GM12878 (cell line): Measurements from ENCODE around the gene PITRM1. TPM values are rescaled to one million over a fixed set of nuclear protein-coding genes. Genes with fewer than 3 reads are reported as not detected.

Experiments
- ATAC-seq: fragments of 200-7000 bp; cut with Tn5 transposase; 3 replicates; pipeline ENCODE4 v1.9.1; 2020; ENCODE audit warnings: mild to moderate bottlenecking, moderate library complexity
- BruUV-seq: library from RNA; stranded (reverse); fragments of 400-500 nt; replicated peaks from 2 replicates; lab custom pipeline; 2021; lab: Mats Ljungman, UMichigan
- CTCF ChIA-PET: fragments of 300-600 bp; sonication (Branson Sonifier 250); formaldehyde crosslinking; extraction: SDS; loops from one replicate; lab custom pipeline; 2021; ENCODE audit warnings: inconsistent platforms; lab: Yijun Ruan, JAX
- POLR2A ChIA-PET: fragments of 350-600 bp; formaldehyde crosslinking; extraction: SDS; loops from one replicate; lab custom pipeline; 2021; ENCODE audit warnings: inconsistent platforms; lab: Charles Lee
- RAD21 ChIA-PET: fragments of 300-600 bp; sonication (Branson Sonifier 250); formaldehyde crosslinking; loops from one replicate; lab custom pipeline; 2023; ENCODE audit warnings: antibody characterized with exemption; ENCODE audit not compliant: unreplicated experiment; lab: Charles Lee
- SMC1A ChIA-PET: fragments of 300-600 bp; sonication (Branson Sonifier 250); formaldehyde crosslinking; loops from one replicate; lab custom pipeline; 2023; ENCODE audit not compliant: unreplicated experiment, uncharacterized antibody; lab: Charles Lee
- DNase-seq: peaks from one replicate; pipeline ENCODE4 v3.0.0-alpha.2; 2011; ENCODE audit warnings: low read depth, low spot score
- FAIRE-seq: peaks from 3 replicates; lab custom pipeline; 2011; peaks lifted over from hg19 to GRCh38; lab: Jason Lieb, UNC
- H2AFZ ChIP-seq: 2 replicates; pipeline ENCODE4 v1.6.0; 2011; ENCODE audit warnings: low read depth, low read length, control low read depth; ENCODE audit not compliant: control insufficient read depth
- H3K27ac ChIP-seq: 2 replicates; pipeline ENCODE4 v1.5.1; 2011; ENCODE audit warnings: control low read depth; ENCODE audit not compliant: control insufficient read depth, insufficient read depth
- H3K27me3 ChIP-seq, 2 experiments: replicated peaks in 1 of 2; 2 replicates each; pipeline versions ENCODE4 v1.6.0 to v1.6.1; 2011; ENCODE audit warnings: low read length in 1 of 2; ENCODE audit not compliant: control insufficient read depth in 2 of 2, insufficient read depth in 2 of 2
- H3K36me3 ChIP-seq, 2 experiments: 2 replicates each; pipeline ENCODE4 v1.5.1; 2011; ENCODE audit warnings: low read length in 1 of 2; ENCODE audit not compliant: control insufficient read depth in 2 of 2, insufficient read depth in 2 of 2
- H3K4me1 ChIP-seq: 2 replicates; pipeline ENCODE4 v1.6.1; 2011; ENCODE audit warnings: mild to moderate bottlenecking, low read length, moderate library complexity, mixed read lengths; ENCODE audit not compliant: control insufficient read depth, insufficient read depth
- H3K4me2 ChIP-seq: 2 replicates; pipeline ENCODE4 v1.6.0; 2011; ENCODE audit warnings: control low read depth; ENCODE audit not compliant: control insufficient read depth, insufficient read depth
- H3K4me3 ChIP-seq: fragments of 200-600 bp; sonication (generic); 2 replicates; pipeline ENCODE4 v1.5.1; 2016
- H3K79me2 ChIP-seq: 2 replicates; pipeline ENCODE4 v1.6.0; 2011; ENCODE audit warnings: low read length; ENCODE audit not compliant: control insufficient read depth, insufficient read depth
- H3K9ac ChIP-seq: 2 replicates; pipeline ENCODE4 v1.8.0; 2011; ENCODE audit warnings: low read length, control low read depth, mixed read lengths; ENCODE audit not compliant: control insufficient read depth, insufficient read depth
- H3K9me3 ChIP-seq: replicated peaks from 3 replicates; pipeline ENCODE4 v1.5.1; 2011; ENCODE audit warnings: mild to moderate bottlenecking, low read length; ENCODE audit not compliant: control insufficient read depth, insufficient read depth
- H4K20me1 ChIP-seq: 2 replicates; pipeline ENCODE4 v1.6.0; 2011; ENCODE audit not compliant: control insufficient read depth, insufficient read depth
- KAT2A ChIP-seq: conservative IDR thresholded peaks from 2 replicates; pipeline ENCODE4 v1.6.1; 2011; ENCODE audit warnings: low read depth, low read length; ENCODE audit not compliant: control insufficient read depth
- YBX1 ChIP-seq: fragments of 450-650 bp; IDR thresholded peaks from 2 replicates; pipeline ENCODE4 v1.6.1; 2016; ENCODE audit warnings: antibody characterized with exemption
- WGBS: methylation state at CpG from one replicate; pipeline ENCODE4 v1.1.6; 2016; ENCODE audit warnings: low lambda C conversion rate; ENCODE audit not compliant: insufficient replicate concordance, insufficient coverage; ENCODE audit errors: missing lambda C conversion rate; 5-methylcytosine and 5-hydroxymethylcytosine counted together
- in situ Hi-C: fragments of 300-500 bp; cut with MboI; formaldehyde crosslinking; loops from 9 replicates; pipeline ENCODE4 v1.14.3; 2018; ENCODE audit warnings: mixed read lengths
- intact Hi-C: fragments of 100-400 bp; cut with micrococcal nuclease; formaldehyde crosslinking; loops from one replicate; pipeline ENCODE4 v1.14.2; 2022; ENCODE audit not compliant: unreplicated experiment
- polyA plus RNA-seq, 11 experiments: library from polyadenylated mRNA; depleted of rRNA in 4 of 11; unstranded in 6 of 11; stranded (reverse) in 5 of 11; fragments of >200 nt; fragmentation: Nextera tagmentation in 4 of 11; fragmentation: Illumina TruSeq in 1 of 11; extraction: Ambion mirVana in 4 of 11; extraction: Trizol in 1 of 11; gene quantifications; 1 replicate in 1 of 11; 2 replicates in 10 of 11; pipeline versions ENCODE4 v1.2.1 to v1.2.3, GENCODE V29; 2011 to 2016; ENCODE audit warnings: inconsistent platforms in 2 of 11, missing spikeins in 2 of 11, low read depth in 1 of 11
- total RNA-seq, 4 experiments: library from RNA; depleted of rRNA in 3 of 4; stranded (reverse); fragments of >200 nt in 3 of 4; fragmentation: Illumina TruSeq in 1 of 4; extraction: Trizol in 1 of 4; gene quantifications; 2 replicates each; pipeline versions ENCODE4 v1.2.1 to v1.2.3, GENCODE V29; 2013 to 2021
- TF ChIP-seq, protein P1 (sequence below): fragments of 450-650 bp; IDR thresholded peaks from 2 replicates; pipeline ENCODE4 v1.6.1; 2018; ENCODE audit warnings: borderline replicate concordance, mild to moderate bottlenecking; ENCODE audit not compliant: partially characterized antibody
- TF ChIP-seq, protein P2 (sequence below): fragments of 450-650 bp; conservative IDR thresholded peaks from 2 replicates; pipeline ENCODE4 v1.6.1; 2017; ENCODE audit warnings: mild to moderate bottlenecking, moderate library complexity

The PITRM1 gene
- total and polyA plus RNA-seq, 10 of the 15 experiments (the other 5 are each of a cell fraction or from before 2014, with no cell fraction given), result 15.5 to 53.0 (median 45.0) TPM

DNA sequence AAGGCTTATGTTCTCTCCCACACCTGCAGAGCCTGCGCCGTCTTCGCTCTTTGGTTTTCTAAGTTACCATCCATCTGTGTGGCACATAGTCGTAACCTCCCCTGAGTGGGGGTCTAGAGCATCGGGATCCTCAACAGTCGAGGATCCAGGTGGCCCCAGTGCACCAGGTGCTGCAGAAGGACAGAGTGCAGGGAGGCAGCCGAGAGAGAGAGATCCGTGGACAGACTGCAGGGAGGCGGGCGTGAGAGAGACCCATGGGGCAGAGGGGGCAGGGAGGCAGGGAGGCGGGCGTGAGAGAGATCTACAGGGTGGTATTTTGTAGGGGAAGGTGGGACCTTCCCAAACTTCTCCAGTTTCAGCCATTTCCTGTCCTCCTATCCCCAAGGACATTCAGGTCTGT is 62.9 kb downstream of the PITRM1 start (continued):
- TF ChIP-seq, protein P1, sequence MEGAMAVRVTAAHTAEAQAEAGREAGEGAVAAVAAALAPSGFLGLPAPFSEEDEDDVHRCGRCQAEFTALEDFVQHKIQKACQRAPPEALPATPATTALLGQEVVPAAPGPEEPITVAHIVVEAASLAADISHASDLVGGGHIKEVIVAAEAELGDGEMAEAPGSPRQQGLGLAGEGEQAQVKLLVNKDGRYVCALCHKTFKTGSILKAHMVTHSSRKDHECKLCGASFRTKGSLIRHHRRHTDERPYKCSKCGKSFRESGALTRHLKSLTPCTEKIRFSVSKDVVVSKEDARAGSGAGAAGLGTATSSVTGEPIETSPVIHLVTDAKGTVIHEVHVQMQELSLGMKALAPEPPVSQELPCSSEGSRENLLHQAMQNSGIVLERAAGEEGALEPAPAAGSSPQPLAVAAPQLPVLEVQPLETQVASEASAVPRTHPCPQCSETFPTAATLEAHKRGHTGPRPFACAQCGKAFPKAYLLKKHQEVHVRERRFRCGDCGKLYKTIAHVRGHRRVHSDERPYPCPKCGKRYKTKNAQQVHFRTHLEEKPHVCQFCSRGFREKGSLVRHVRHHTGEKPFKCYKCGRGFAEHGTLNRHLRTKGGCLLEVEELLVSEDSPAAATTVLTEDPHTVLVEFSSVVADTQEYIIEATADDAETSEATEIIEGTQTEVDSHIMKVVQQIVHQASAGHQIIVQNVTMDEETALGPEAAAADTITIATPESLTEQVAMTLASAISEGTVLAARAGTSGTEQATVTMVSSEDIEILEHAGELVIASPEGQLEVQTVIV, result no peak
- TF ChIP-seq, all 136 proteins: peak for 0

DNA sequence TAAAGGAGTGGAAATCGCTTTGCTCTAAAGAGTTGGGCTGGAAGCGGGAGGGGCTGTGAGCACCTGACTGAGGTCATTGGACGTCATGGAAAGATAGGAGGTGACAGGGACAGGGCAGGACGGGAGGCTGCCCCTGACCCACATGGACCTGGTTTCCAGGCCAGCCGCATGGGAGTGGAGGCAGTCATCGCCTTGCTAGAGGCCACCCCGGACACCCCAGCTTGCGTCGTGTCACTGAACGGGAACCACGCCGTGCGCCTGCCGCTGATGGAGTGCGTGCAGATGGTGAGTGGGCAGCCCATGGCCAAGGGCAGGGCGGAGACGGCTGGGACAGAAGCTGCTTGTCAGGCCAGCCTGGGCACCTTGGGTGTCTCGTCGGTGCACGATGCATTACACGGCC is 63.4 kb downstream of the PITRM1 start:
- no peaks in the 10 kb centered on the region for H4K20me1 ChIP-seq
- POLR2A ChIA-PET, result no interaction called here
- H3K9me3 ChIP-seq, result no peaks in the 10 kb centered on the region
- TF ChIP-seq YBX1 (no peak), KAT2A (no peak)
- TF ChIP-seq, protein P2, sequence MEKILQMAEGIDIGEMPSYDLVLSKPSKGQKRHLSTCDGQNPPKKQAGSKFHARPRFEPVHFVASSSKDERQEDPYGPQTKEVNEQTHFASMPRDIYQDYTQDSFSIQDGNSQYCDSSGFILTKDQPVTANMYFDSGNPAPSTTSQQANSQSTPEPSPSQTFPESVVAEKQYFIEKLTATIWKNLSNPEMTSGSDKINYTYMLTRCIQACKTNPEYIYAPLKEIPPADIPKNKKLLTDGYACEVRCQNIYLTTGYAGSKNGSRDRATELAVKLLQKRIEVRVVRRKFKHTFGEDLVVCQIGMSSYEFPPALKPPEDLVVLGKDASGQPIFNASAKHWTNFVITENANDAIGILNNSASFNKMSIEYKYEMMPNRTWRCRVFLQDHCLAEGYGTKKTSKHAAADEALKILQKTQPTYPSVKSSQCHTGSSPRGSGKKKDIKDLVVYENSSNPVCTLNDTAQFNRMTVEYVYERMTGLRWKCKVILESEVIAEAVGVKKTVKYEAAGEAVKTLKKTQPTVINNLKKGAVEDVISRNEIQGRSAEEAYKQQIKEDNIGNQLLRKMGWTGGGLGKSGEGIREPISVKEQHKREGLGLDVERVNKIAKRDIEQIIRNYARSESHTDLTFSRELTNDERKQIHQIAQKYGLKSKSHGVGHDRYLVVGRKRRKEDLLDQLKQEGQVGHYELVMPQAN, result no peak
- TF ChIP-seq, all 136 proteins: peak for 0
- no TSS peak for BruUV-seq
- intact Hi-C loops (no loop called here), in situ Hi-C loops (no loop called here)
- FAIRE-seq (no peak), ATAC-seq (no peak), DNase-seq (no peak)
- no peak overlapping the region for H3K4me3 ChIP-seq
- over 99% methylated on average over 21 of the region's 21 CpGs for WGBS
- H3K27me3 ChIP-seq, result no peaks in the 10 kb centered on the region
- CTCF ChIA-PET, result no interaction called here
- H3K9ac ChIP-seq, result no peak overlapping the region
- no peaks in the 10 kb centered on the region for H3K79me2 ChIP-seq
- RAD21 ChIA-PET, result no interaction called here
- no peak overlapping the region for H3K4me2 ChIP-seq
- SMC1A ChIA-PET, result no interaction called here
- H2AFZ ChIP-seq, result no peak overlapping the region
- H3K27ac ChIP-seq, result no peak overlapping the region
- H3K36me3 ChIP-seq, result peaks cover 44 to 49% of the 10 kb centered on the region in 2 experiments
- H3K4me1 ChIP-seq, result no peaks in the 10 kb centered on the region
